Brain pericyte (primary cell): ENCODE measurements around the gene C3orf18.
A peak's percentile ranks its signal among the peaks of the same experiment; 100 is the strongest.

Source experiments
- DNase-seq: peaks from one replicate; pipeline ENCODE4 v3.0.0-alpha.2; 2012; ENCODE audit warnings: low read depth, low spot score

C3orf18 gene

GRCh38 chr3:50603261-50604109 is 35.9 kb upstream of the C3orf18 start:
- no peak for DNase-seq

GRCh38 chr3:50602595-50603191 is 35.1 kb upstream of the C3orf18 start:
- DNase-seq, result no peak

GRCh38 chr3:50600841-50601591 is 33.5 kb upstream of the C3orf18 start:
- peak; percentile 82 for DNase-seq

GRCh38 chr3:50600141-50600753 is 32.7 kb upstream of the C3orf18 start:
- no peak for DNase-seq

GRCh38 chr3:50599716-50600118 is 32.2 kb upstream of the C3orf18 start:
- no peak for DNase-seq

- no peak for DNase-seq
Observed at GRCh38 chr3:50599115-50599715, 31.7 kb upstream of the C3orf18 start.

- DNase-seq, result no peak
Observed at GRCh38 chr3:50594253-50594785, 26.8 kb upstream of the C3orf18 start.

GRCh38 chr3:50592568-50592967 is 25.0 kb upstream of the C3orf18 start:
- no peak for DNase-seq

GRCh38 chr3:50591196-50591741 is 23.7 kb upstream of the C3orf18 start:
- no peak for DNase-seq

GRCh38 chr3:50588759-50589433 is 21.3 kb upstream of the C3orf18 start:
- DNase-seq, result no peak

- DNase-seq, result no peak
Observed at GRCh38 chr3:50587806-50588758, 20.5 kb upstream of the C3orf18 start.

- no peak for DNase-seq
Observed at GRCh38 chr3:50587373-50587772, 19.8 kb upstream of the C3orf18 start.

GRCh38 chr3:50586763-50587070 is 19.2 kb upstream of the C3orf18 start:
- no peak for DNase-seq

- DNase-seq, result no peak
Observed at GRCh38 chr3:50585919-50586762, 18.6 kb upstream of the C3orf18 start.

- no peak for DNase-seq
Observed at GRCh38 chr3:50584391-50584790, 16.8 kb upstream of the C3orf18 start.

GRCh38 chr3:50583897-50584296 is 16.4 kb upstream of the C3orf18 start:
- DNase-seq, result no peak

- DNase-seq, result no peak
Observed at GRCh38 chr3:50582083-50582482, 14.5 kb upstream of the C3orf18 start.

- DNase-seq, result no peak
Observed at GRCh38 chr3:50581459-50581842, 13.9 kb upstream of the C3orf18 start.
